Measurements from ENCODE around the gene VSIR. TPM values are rescaled to one million over a fixed set of nuclear protein-coding genes. Genes with fewer than 3 reads are reported as not detected.

VSIR gene
- polyA plus RNA-seq, 1 experiment: 169 TPM

- CTCF ChIA-PET: interaction anchor here (1.2 kb wide), 1 partner anchor 14 kb away, joined by 4 read pairs; no protein-coding TSS in a partner anchor
- TF ChIP-seq, protein P1, sequence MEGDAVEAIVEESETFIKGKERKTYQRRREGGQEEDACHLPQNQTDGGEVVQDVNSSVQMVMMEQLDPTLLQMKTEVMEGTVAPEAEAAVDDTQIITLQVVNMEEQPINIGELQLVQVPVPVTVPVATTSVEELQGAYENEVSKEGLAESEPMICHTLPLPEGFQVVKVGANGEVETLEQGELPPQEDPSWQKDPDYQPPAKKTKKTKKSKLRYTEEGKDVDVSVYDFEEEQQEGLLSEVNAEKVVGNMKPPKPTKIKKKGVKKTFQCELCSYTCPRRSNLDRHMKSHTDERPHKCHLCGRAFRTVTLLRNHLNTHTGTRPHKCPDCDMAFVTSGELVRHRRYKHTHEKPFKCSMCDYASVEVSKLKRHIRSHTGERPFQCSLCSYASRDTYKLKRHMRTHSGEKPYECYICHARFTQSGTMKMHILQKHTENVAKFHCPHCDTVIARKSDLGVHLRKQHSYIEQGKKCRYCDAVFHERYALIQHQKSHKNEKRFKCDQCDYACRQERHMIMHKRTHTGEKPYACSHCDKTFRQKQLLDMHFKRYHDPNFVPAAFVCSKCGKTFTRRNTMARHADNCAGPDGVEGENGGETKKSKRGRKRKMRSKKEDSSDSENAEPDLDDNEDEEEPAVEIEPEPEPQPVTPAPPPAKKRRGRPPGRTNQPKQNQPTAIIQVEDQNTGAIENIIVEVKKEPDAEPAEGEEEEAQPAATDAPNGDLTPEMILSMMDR (IDR thresholded peaks at IDR 0.05; ENCODE audit: insufficient read depth, low read depth, low read length): no peak
- Histone ChIP-seq H3K36me3 (ENCODE audit: control insufficient read depth, insufficient read depth, low read length) (no peaks in the 10 kb centered on the region), H3K4me3 (ENCODE audit: low read depth, low read length) (no peak overlapping the region), H3K27me3 (ENCODE audit: control insufficient read depth, insufficient read depth, low read length) (peaks cover 2% of the 10 kb centered on the region)
- POLR2A ChIA-PET: no interaction called here
- DNase-seq (ENCODE audit: low read depth): no peak
Observed at GRCh38 chr10:71797533-71798307, 24.4 kb upstream of the VSIR start.

- ChIA-PET POLR2A (no interaction called here), CTCF (interaction anchor here (1.2 kb wide), 1 partner anchor 15 kb away, joined by 4 read pairs; no protein-coding TSS in a partner anchor)
- TF ChIP-seq, protein P1 (IDR thresholded peaks at IDR 0.05; ENCODE audit: insufficient read depth, low read depth, low read length): no peak
- H3K36me3 ChIP-seq (ENCODE audit: control insufficient read depth, insufficient read depth, low read length): no peaks in the 10 kb centered on the region
- no peak overlapping the region for H3K4me3 ChIP-seq (ENCODE audit: low read depth, low read length)
- peaks cover 2% of the 10 kb centered on the region for H3K27me3 ChIP-seq (ENCODE audit: control insufficient read depth, insufficient read depth, low read length)
- no peak for DNase-seq (ENCODE audit: low read depth)
Observed at GRCh38 chr10:71796749-71797405, 23.6 kb upstream of the VSIR start.

- no peak overlapping the region for H3K4me3 ChIP-seq (ENCODE audit: low read depth, low read length)
- ChIA-PET CTCF (interaction anchor here (0.9 to 1.2 kb wide), 2 partner anchors 87 to 101 kb away, joined by 3 read pairs; no protein-coding TSS in a partner anchor), POLR2A (no interaction called here)
- TF ChIP-seq, protein P1 (IDR thresholded peaks at IDR 0.05; ENCODE audit: insufficient read depth, low read depth, low read length): no peak
- no peak for DNase-seq (ENCODE audit: low read depth)
- no peaks in the 10 kb centered on the region for H3K36me3 ChIP-seq (ENCODE audit: control insufficient read depth, insufficient read depth, low read length)
- no peaks in the 10 kb centered on the region; the same call in 1 of the 2 replicates for H3K27me3 ChIP-seq (ENCODE audit: control insufficient read depth, insufficient read depth, low read length)
Observed at GRCh38 chr10:71795248-71795647, 21.9 kb upstream of the VSIR start.

- TF ChIP-seq, protein P1 (IDR thresholded peaks at IDR 0.05; ENCODE audit: insufficient read depth, low read depth, low read length): no peak
- Histone ChIP-seq H3K4me3 (ENCODE audit: low read depth, low read length) (no peak overlapping the region), H3K27me3 (ENCODE audit: control insufficient read depth, insufficient read depth, low read length) (no peaks in the 10 kb centered on the region; the same call in 1 of the 2 replicates), H3K36me3 (ENCODE audit: control insufficient read depth, insufficient read depth, low read length) (no peaks in the 10 kb centered on the region)
- DNase-seq (ENCODE audit: low read depth): no peak
- ChIA-PET CTCF (interaction anchor here (1.0 kb wide), 1 partner anchor 62 kb away, joined by 3 read pairs; no protein-coding TSS in a partner anchor), POLR2A (no interaction called here)
Observed at GRCh38 chr10:71790749-71791440, 17.6 kb upstream of the VSIR start.

DNA sequence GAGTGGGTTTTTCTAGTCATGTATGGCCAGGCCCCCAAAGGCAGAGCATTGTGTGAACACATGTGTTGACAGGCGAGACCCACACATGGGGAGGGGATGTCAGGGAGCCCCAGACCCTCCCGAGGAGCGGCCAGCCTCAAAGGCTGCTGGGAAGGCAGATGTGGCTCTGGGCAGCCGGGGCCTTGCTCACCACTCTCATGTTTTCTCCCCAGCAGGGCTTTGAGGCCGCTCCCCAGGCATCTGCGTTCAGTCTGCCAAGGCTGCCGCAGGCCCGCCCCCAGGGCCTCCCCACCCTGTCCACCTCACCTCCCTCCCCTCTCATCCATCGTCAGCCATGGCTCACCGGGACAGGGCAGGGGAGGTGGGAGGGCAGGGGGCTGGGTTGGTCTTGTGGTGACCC, 16.6 kb upstream of the VSIR start:
- no peaks in the 10 kb centered on the region; the same call in 1 of the 2 replicates for H3K27me3 ChIP-seq (ENCODE audit: control insufficient read depth, insufficient read depth, low read length)
- no peaks in the 10 kb centered on the region for H3K36me3 ChIP-seq (ENCODE audit: control insufficient read depth, insufficient read depth, low read length)
- DNase-seq (ENCODE audit: low read depth): no peak
- ChIA-PET POLR2A (no interaction called here), CTCF (no interaction called here)
- TF ChIP-seq, protein P1 (IDR thresholded peaks at IDR 0.05; ENCODE audit: insufficient read depth, low read depth, low read length): no peak
- no peak overlapping the region for H3K4me3 ChIP-seq (ENCODE audit: low read depth, low read length)
